Ascending aorta (tissue), 2 donors: ENCODE measurements around the gene ID1. TPM values are rescaled to one million over a fixed set of nuclear protein-coding genes. Genes with fewer than 3 reads are reported as not detected.

ENCODE experiments used
- DNase-seq, 2 donors: peaks; one replicate each; pipeline ENCODE4 v3.0.0-alpha.2; 2019; ENCODE audit warnings: low spot score in 2 of 2
- H3K27ac ChIP-seq, 2 donors: fragments of 200-600 bp; sonication (generic); one replicate each; pipeline ENCODE4 v1.5.1; 2016 to 2017; ENCODE audit warnings: mild to moderate bottlenecking in 1 of 2
- H3K27me3 ChIP-seq: fragments of 200-600 bp; sonication (generic); one replicate; pipeline ENCODE4 v1.5.1; 2017
- H3K36me3 ChIP-seq, 2 donors: fragments of 200-600 bp; sonication (generic); one replicate each; pipeline ENCODE4 v1.5.1; 2016
- H3K4me1 ChIP-seq, 2 donors: fragments of 200-600 bp; sonication (generic); one replicate each; pipeline ENCODE4 v1.5.1; 2016 to 2017; ENCODE audit warnings: mild to moderate bottlenecking in 1 of 2
- H3K4me3 ChIP-seq, 2 donors: fragments of 200-600 bp; sonication (generic); one replicate each; pipeline ENCODE4 v1.5.1; 2016 to 2017; ENCODE audit warnings: mild to moderate bottlenecking in 1 of 2
- H3K9me3 ChIP-seq, 2 donors: fragments of 200-600 bp; sonication (generic); one replicate each; pipeline ENCODE4 v1.5.1; 2016
- intact Hi-C: fragments of 100-400 bp; cut with DNase I; formaldehyde crosslinking; loops from one replicate; pipeline ENCODE4 v1.15.1; 2023
- total RNA-seq: library from RNA; depleted of rRNA; stranded (reverse); fragments of >200 nt; gene quantifications from one replicate; pipeline ENCODE4 v1.1.0, GENCODE V29; 2016
- TF ChIP-seq, protein P1 (sequence below), 3 experiments: fragments of 200-600 bp in 2 of 3; fragments of 450-650 bp in 1 of 3; sonication (generic) in 2 of 3; IDR thresholded peaks; one replicate each; pipeline ENCODE4 v1.5.1; 2016 to 2019; ENCODE audit warnings: antibody characterized with exemption in 3 of 3, mild to moderate bottlenecking in 1 of 3, moderate library complexity in 1 of 3

ID1 gene
- total RNA-seq, 1 donor from 2014 or later: 3,326 TPM

DNA sequence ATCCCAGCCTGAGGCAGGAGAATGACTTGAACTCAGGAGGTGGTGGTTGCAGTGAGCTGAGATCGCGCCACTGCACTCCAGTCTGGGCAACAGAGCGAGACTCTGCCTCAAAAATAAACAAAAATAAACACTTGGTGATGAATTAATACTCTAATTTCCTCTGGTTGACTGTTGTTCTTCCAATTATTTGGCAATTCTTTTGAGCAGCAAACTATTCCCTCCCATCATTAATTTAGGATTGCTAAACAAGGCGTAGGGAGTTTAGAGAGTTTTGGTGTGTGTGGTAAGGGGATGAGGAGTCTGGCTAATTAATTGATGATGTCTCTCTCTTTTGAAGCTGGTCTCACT is 2.7 kb upstream of the ID1 start:
- Histone ChIP-seq H3K4me3 (no peak overlapping the region), H3K27me3 (no peaks in the 10 kb centered on the region), H3K36me3 (peaks cover 0 to 14% of the 10 kb centered on the region in 2 donors), H3K27ac (peak overlapping the region; percentile 19 to 98), H3K4me1 (peaks cover 0 to 5% of the 10 kb centered on the region in 2 donors), H3K9me3 (no peaks in the 10 kb centered on the region)
- TF ChIP-seq, protein P1, sequence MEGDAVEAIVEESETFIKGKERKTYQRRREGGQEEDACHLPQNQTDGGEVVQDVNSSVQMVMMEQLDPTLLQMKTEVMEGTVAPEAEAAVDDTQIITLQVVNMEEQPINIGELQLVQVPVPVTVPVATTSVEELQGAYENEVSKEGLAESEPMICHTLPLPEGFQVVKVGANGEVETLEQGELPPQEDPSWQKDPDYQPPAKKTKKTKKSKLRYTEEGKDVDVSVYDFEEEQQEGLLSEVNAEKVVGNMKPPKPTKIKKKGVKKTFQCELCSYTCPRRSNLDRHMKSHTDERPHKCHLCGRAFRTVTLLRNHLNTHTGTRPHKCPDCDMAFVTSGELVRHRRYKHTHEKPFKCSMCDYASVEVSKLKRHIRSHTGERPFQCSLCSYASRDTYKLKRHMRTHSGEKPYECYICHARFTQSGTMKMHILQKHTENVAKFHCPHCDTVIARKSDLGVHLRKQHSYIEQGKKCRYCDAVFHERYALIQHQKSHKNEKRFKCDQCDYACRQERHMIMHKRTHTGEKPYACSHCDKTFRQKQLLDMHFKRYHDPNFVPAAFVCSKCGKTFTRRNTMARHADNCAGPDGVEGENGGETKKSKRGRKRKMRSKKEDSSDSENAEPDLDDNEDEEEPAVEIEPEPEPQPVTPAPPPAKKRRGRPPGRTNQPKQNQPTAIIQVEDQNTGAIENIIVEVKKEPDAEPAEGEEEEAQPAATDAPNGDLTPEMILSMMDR (IDR thresholded peaks at IDR 0.05): no peak
- intact Hi-C loops: no loop called here
- no peak for DNase-seq

DNA sequence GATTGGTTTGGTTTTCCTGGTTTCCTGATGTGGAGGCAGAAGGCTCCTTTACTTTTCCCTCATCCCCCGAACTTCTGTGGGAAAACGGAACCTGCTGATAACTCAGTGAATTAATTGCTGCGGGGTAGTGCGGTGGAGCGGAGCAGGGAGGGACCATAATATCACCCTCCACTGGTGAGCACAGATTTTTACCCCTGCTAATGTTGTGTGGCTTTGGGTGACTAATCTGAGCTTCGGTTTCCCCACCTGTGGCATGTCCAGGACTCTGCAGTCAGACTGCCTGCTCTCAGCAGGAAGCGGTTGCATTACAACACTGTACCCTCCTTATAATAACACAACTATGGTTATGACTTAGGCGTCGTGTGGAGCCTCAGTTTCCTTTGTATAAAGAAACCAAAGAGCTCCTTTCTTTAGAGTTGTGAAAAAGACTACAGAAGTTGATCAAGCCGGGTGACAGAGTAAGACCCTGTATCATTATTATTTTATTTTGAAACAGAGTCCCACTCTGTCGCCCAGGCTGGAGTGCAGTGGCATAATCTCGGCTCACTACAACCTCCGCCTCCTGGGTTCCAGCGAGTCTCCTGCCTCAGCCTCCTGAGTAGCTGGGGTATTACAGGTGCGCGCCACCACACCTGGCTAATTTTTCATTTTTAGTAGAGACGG is 2.2 kb upstream of the ID1 start:
- no peak overlapping the region for H3K4me3 ChIP-seq
- H3K4me1 ChIP-seq: peaks cover 0 to 5% of the 10 kb centered on the region in 2 donors
- DNase-seq: no peak
- peak overlapping the region; percentile 89 to 98 for H3K27ac ChIP-seq
- TF ChIP-seq, protein P1 (IDR thresholded peaks at IDR 0.05): no peak
- peaks cover 0 to 14% of the 10 kb centered on the region in 2 donors for H3K36me3 ChIP-seq
- no peaks in the 10 kb centered on the region for H3K27me3 ChIP-seq
- H3K9me3 ChIP-seq: no peaks in the 10 kb centered on the region
- intact Hi-C loops: no loop called here

DNA sequence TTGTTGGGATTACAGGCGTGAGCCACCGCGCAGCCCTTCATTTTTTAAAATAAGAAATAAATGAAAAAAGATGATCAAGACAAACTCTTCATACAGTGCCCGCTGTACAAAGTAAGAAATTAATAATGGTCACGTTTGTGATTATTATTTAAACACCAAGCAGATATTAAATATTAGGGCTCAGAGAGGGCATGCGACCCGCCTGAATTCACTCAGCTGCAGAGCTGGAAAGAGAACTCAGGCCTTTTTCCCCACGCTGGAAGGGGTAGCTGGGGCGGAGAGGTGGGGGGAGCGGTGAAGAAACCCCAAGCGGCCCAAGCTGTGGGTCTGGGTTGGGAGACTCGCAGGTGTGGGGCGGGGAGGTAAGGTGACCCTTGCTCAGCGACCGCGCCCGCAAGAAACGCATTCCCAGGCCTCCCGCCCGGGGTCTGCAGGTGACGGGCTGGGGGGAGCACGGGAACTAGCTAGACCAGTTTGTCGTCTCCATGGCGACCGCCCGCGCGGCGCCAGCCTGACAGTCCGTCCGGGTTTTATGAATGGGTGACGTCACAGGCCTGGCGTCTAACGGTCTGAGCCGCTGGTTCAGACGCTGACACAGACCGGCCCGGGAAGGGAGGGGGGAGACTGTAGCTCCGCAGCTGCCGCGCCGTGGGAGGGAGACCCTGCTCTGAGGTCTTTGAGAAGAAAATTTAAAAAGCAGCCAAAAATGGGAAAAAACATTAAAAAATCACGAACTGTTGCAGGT is 1.1 kb upstream of the ID1 start:
- H3K9me3 ChIP-seq: no peaks in the 10 kb centered on the region
- H3K4me3 ChIP-seq: peak overlapping the region; percentile 83 to 88
- peaks cover 0 to 13% of the 10 kb centered on the region in 2 donors for H3K4me1 ChIP-seq
- TF ChIP-seq, protein P1 (IDR thresholded peaks at IDR 0.05): no peak
- intact Hi-C loops: loop anchor here (1.0 kb wide), 1 partner anchor 31 kb away; no protein-coding TSS in a partner anchor
- H3K27me3 ChIP-seq: no peaks in the 10 kb centered on the region
- H3K36me3 ChIP-seq: peaks cover 0 to 14% of the 10 kb centered on the region in 2 donors
- peak overlapping the region; percentile 89 to 98 for H3K27ac ChIP-seq
- peak; percentile 94 to 99 for DNase-seq

DNA sequence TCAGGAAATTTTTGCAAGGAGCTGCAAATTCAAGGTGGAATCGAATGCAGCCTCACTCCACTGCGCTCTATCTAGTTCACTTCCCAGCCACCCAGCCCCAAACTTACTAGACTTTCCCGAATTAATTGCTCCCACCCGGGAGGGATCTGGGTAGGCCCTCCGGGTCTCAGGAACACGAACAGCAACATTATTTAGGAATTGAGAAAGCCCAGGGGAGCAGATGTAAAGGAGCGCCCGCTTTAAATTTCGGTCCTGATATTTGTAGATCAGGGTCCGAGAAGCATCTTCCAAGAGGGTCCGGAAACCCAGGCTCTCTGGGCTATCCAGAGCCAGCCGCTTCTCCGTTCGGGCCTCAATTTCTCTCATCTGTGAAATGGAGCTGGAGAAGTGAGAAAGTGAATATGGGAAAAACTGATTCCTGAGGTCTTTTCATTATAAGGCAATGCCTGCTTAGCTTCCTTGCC is 490 bp upstream of the ID1 start:
- Histone ChIP-seq H3K9me3 (no peaks in the 10 kb centered on the region), H3K27me3 (no peaks in the 10 kb centered on the region), H3K36me3 (peaks cover 0 to 14% of the 10 kb centered on the region in 2 donors), H3K4me1 (peaks cover 0 to 18% of the 10 kb centered on the region in 2 donors), H3K4me3 (peak overlapping the region; percentile 83 to 88), H3K27ac (peak overlapping the region; percentile 89 to 98)
- TF ChIP-seq, protein P1 (IDR thresholded peaks at IDR 0.05): no peak
- no peak for DNase-seq
- intact Hi-C loops: loop anchor here (1.0 kb wide), 1 partner anchor 31 kb away; no protein-coding TSS in a partner anchor

DNA sequence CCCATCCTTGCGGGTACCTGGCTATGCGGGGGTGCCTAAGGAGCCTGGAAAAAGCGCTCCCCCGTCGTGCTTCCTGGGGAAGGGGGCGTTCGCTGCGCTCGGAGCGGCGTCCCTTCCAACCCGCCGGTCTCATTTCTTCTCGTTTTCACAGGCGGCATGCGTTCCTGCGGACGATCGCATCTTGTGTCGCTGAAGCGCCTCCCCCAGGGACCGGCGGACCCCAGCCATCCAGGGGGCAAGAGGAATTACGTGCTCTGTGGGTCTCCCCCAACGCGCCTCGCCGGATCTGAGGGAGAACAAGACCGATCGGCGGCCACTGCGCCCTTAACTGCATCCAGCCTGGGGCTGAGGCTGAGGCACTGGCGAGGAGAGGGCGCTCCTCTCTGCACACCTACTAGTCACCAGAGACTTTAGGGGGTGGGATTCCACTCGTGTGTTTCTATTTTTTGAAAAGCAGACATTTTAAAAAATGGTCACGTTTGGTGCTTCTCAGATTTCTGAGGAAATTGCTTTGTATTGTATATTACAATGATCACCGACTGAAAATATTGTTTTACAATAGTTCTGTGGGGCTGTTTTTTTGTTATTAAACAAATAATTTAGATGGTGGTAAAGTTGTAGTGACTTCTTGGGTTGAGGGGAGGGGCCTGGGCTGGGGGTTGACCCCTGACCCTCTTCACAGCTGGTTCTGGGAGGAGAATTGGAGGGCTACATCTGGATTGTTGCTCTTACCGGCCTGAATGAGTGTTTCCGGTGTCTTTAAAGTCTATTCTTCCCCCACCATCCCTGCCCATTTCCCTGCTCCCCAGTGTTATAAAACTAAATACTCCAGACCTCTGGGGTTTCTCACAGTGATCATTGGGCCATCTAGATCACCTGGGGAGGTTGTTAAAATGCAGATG is 1.1 kb downstream of the ID1 start:
- TF ChIP-seq, protein P1 (IDR thresholded peaks at IDR 0.05): no peak
- peak overlapping the region; percentile 83 to 88 for H3K4me3 ChIP-seq
- H3K27ac ChIP-seq: peak overlapping the region; percentile 89 to 98
- H3K9me3 ChIP-seq: no peaks in the 10 kb centered on the region
- H3K4me1 ChIP-seq: peaks cover 0 to 25% of the 10 kb centered on the region in 2 donors
- no peaks in the 10 kb centered on the region for H3K27me3 ChIP-seq
- intact Hi-C loops: no loop called here
- peak in 1 of 2 donors; percentile 74 for DNase-seq
- peaks cover 0 to 14% of the 10 kb centered on the region in 2 donors for H3K36me3 ChIP-seq
